Gastrocnemius medialis (tissue), 4 donors: ENCODE measurements around the gene KLF4.

Source experiments
- POLR2A ChIP-seq, 2 donors: fragments of 450-650 bp; IDR thresholded peaks; one replicate each; pipeline ENCODE4 v1.6.1; 2017; ENCODE audit warnings: antibody characterized with exemption in 2 of 2, mild to moderate bottlenecking in 2 of 2, moderate library complexity in 2 of 2
- TF ChIP-seq, protein P1 (sequence below), 5 experiments: fragments of 450-650 bp in 3 of 5; fragments of 200-600 bp in 2 of 5; sonication (generic) in 2 of 5; IDR thresholded peaks in 4 of 5; conservative IDR thresholded peaks in 1 of 5; 1 replicate in 4 of 5; 2 replicates in 1 of 5; pipeline ENCODE4 v1.5.1; 2016 to 2019; ENCODE audit warnings: antibody characterized with exemption in 5 of 5, mild to moderate bottlenecking in 3 of 5, moderate library complexity in 3 of 5

DNA sequence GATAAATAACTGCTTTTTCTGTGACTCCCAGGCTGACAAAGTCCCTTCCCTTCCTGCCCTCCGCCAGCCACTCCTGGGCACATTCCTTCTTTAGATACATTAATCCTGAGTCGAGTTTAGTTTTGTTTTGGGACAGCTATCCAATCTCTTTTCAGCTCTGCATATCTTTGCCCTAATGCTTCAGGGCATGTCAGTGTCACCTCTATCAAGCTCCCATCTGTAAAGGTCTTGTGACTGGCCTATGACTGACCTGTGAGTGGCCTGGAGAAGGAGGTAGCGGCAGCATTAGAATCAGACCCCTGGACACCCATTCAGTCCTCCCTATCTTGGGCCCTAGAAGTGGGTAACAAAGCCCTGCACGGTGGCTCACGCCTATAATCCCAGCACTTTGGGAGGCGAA is 34.0 kb upstream of the KLF4 start:
- TF ChIP-seq, protein P1, sequence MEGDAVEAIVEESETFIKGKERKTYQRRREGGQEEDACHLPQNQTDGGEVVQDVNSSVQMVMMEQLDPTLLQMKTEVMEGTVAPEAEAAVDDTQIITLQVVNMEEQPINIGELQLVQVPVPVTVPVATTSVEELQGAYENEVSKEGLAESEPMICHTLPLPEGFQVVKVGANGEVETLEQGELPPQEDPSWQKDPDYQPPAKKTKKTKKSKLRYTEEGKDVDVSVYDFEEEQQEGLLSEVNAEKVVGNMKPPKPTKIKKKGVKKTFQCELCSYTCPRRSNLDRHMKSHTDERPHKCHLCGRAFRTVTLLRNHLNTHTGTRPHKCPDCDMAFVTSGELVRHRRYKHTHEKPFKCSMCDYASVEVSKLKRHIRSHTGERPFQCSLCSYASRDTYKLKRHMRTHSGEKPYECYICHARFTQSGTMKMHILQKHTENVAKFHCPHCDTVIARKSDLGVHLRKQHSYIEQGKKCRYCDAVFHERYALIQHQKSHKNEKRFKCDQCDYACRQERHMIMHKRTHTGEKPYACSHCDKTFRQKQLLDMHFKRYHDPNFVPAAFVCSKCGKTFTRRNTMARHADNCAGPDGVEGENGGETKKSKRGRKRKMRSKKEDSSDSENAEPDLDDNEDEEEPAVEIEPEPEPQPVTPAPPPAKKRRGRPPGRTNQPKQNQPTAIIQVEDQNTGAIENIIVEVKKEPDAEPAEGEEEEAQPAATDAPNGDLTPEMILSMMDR (IDR thresholded peaks at IDR 0.05 in 4 of 5, conservative IDR thresholded peaks at IDR 0.05 in 1 of 5) = no peak
- no peak for TF ChIP-seq POLR2A (IDR thresholded peaks at IDR 0.05)
